CD4-positive, alpha-beta T cell (primary cell): ENCODE results near the gene PLEK. TPM values are rescaled to one million over a fixed set of nuclear protein-coding genes. Genes with fewer than 3 reads are reported as not detected.

ENCODE experiments used
- ATAC-seq: fragments of 200-7000 bp; cut with Tn5 transposase; one replicate; pipeline ENCODE4 v1.10.0; 2022; ENCODE audit warnings: mild to moderate bottlenecking; ENCODE audit not compliant: poor library complexity
- CTCF ChIA-PET: fragments of 350-600 bp; sonication (Branson Sonifier 250); formaldehyde crosslinking; loops from one replicate; lab custom pipeline; 2021; ENCODE audit warnings: antibody characterized with exemption, inconsistent platforms; lab: Charles Lee
- POLR2A ChIA-PET: fragments of 350-600 bp; sonication (Branson Sonifier 250); formaldehyde crosslinking; loops from one replicate; lab custom pipeline; 2021; ENCODE audit warnings: antibody characterized with exemption, inconsistent platforms; lab: Charles Lee
- DNase-seq, 14 experiments: peaks; one replicate each; pipeline ENCODE4 v3.0.0-alpha.2; 2013 to 2020; ENCODE audit warnings: mixed read lengths in 2 of 14
- H3K27ac ChIP-seq, 2 donors: one replicate each; pipeline versions ENCODE4 v1.5.1 to v1.7.0; 2013; ENCODE audit warnings: low read length in 2 of 2, low read depth in 1 of 2, mild to moderate bottlenecking in 1 of 2
- H3K27me3 ChIP-seq, 2 experiments: 1 replicate in 1 of 2; 2 replicates in 1 of 2; pipeline versions ENCODE4 v1.6.1 to v1.7.0; 2013; ENCODE audit warnings: low read length in 2 of 2, control low read depth in 1 of 2, mild to moderate bottlenecking in 1 of 2, moderate library complexity in 1 of 2; ENCODE audit not compliant: insufficient read depth in 2 of 2, control insufficient read depth in 1 of 2
- H3K36me3 ChIP-seq: one replicate; pipeline ENCODE4 v1.6.1; 2013; ENCODE audit warnings: low read length, control low read depth; ENCODE audit not compliant: insufficient read depth
- H3K4me1 ChIP-seq: one replicate; pipeline ENCODE4 v1.6.1; 2013; ENCODE audit warnings: low read length, control low read depth; ENCODE audit not compliant: insufficient read depth
- H3K4me3 ChIP-seq: one replicate; pipeline ENCODE4 v1.5.1; 2013; ENCODE audit warnings: mild to moderate bottlenecking, low read length, moderate library complexity
- H3K9me3 ChIP-seq, 2 experiments: 1 replicate in 1 of 2; 2 replicates in 1 of 2; pipeline versions ENCODE4 v1.6.1 to v1.7.0; 2013; ENCODE audit warnings: low read length in 2 of 2, mild to moderate bottlenecking in 2 of 2, control low read depth in 1 of 2, moderate library complexity in 1 of 2; ENCODE audit not compliant: control insufficient read depth in 1 of 2, insufficient read depth in 1 of 2
- H3K27ac Mint-ChIP-seq: one replicate; pipeline ENCODE4 v1.8.0; 2020; ENCODE audit warnings: mixed read lengths
- H3K27me3 Mint-ChIP-seq: one replicate; pipeline ENCODE4 v1.8.0; 2021; ENCODE audit warnings: mixed read lengths
- H3K36me3 Mint-ChIP-seq: one replicate; pipeline ENCODE4 v1.8.0; 2021; ENCODE audit warnings: low read depth, mixed read lengths
- H3K4me1 Mint-ChIP-seq: one replicate; pipeline ENCODE4 v1.8.0; 2021; ENCODE audit warnings: low read depth, mixed read lengths
- H3K4me3 Mint-ChIP-seq: one replicate; pipeline ENCODE4 v1.8.0; 2020; ENCODE audit warnings: mild to moderate bottlenecking, mixed read lengths
- H3K9me3 Mint-ChIP-seq: one replicate; pipeline ENCODE4 v1.8.0; 2020; ENCODE audit warnings: mixed read lengths
- intact Hi-C, 2 experiments: fragments of 100-400 bp; cut with DNase I in 1 of 2; cut with micrococcal nuclease in 1 of 2; formaldehyde crosslinking; loops; one replicate each; pipeline versions ENCODE4 v1.15.1 to v1.9.0; 2023 to 2025; cut with DNase I, micrococcal nuclease
- total RNA-seq, 174 experiments: library from RNA in 2 of 174; stranded (reverse) in 2 of 174; gene quantifications; one replicate each; pipeline ENCODE4 v1.2.3 and lab custom pipeline; 2021 to 2026
- TF ChIP-seq, protein P1 (sequence below): fragments of 200-600 bp; IDR thresholded peaks from one replicate; pipeline ENCODE4 v1.8.0; 2022; ENCODE audit warnings: antibody characterized with exemption, mild to moderate bottlenecking

Gene PLEK
- total RNA-seq, 2 experiments from 2014 or later = 5.3 to 6.3 TPM

DNA sequence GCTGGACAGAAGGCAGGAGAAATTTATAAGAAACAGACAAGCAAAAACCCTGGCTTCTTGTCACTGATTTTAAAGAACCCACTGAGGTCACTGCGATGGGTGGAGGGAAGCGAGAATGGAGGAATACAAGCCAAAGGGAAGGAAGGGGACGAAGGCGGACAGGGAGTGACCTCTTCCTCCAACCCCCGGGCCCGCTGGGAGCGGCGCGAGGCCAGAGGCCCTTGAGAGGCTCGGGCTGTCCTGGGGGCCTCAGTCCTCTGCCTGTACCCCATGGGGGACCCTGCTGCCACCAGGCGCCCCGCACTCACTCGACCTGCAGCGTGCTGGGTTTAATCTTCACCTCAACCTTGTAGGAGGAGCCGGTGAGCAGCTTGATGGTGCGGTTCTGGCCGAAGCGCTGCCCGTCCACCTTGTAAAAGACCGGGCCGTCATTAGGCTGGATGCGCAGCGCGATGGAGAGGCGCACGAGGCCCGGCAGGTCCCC is 46.1 kb upstream of the PLEK start:
- intact Hi-C loops = no loop called here
- CTCF ChIA-PET = no interaction called here
- ATAC-seq (no peak), DNase-seq (peak in 1 of 14 experiments; percentile 6)
- H3K27me3 Mint-ChIP-seq = peaks cover 81% of the 10 kb centered on the region
- H3K36me3 ChIP-seq = no peaks in the 10 kb centered on the region
- POLR2A ChIA-PET = no interaction called here
- peak overlapping the region; percentile 43 for H3K4me3 ChIP-seq
- H3K4me3 Mint-ChIP-seq = peak overlapping the region; percentile 66
- peaks cover 3% of the 10 kb centered on the region for H3K9me3 Mint-ChIP-seq
- peaks cover 16% of the 10 kb centered on the region for H3K4me1 ChIP-seq
- H3K27ac Mint-ChIP-seq = no peak overlapping the region
- H3K27ac ChIP-seq = no peak overlapping the region
- peaks cover 7 to 13% of the 10 kb centered on the region in 2 experiments for H3K9me3 ChIP-seq
- TF ChIP-seq, protein P1, sequence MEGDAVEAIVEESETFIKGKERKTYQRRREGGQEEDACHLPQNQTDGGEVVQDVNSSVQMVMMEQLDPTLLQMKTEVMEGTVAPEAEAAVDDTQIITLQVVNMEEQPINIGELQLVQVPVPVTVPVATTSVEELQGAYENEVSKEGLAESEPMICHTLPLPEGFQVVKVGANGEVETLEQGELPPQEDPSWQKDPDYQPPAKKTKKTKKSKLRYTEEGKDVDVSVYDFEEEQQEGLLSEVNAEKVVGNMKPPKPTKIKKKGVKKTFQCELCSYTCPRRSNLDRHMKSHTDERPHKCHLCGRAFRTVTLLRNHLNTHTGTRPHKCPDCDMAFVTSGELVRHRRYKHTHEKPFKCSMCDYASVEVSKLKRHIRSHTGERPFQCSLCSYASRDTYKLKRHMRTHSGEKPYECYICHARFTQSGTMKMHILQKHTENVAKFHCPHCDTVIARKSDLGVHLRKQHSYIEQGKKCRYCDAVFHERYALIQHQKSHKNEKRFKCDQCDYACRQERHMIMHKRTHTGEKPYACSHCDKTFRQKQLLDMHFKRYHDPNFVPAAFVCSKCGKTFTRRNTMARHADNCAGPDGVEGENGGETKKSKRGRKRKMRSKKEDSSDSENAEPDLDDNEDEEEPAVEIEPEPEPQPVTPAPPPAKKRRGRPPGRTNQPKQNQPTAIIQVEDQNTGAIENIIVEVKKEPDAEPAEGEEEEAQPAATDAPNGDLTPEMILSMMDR = no peak
- H3K4me1 Mint-ChIP-seq = peaks cover 13% of the 10 kb centered on the region
- peaks cover 28 to 76% of the 10 kb centered on the region in 2 experiments for H3K27me3 ChIP-seq
- H3K36me3 Mint-ChIP-seq = no peaks in the 10 kb centered on the region

DNA sequence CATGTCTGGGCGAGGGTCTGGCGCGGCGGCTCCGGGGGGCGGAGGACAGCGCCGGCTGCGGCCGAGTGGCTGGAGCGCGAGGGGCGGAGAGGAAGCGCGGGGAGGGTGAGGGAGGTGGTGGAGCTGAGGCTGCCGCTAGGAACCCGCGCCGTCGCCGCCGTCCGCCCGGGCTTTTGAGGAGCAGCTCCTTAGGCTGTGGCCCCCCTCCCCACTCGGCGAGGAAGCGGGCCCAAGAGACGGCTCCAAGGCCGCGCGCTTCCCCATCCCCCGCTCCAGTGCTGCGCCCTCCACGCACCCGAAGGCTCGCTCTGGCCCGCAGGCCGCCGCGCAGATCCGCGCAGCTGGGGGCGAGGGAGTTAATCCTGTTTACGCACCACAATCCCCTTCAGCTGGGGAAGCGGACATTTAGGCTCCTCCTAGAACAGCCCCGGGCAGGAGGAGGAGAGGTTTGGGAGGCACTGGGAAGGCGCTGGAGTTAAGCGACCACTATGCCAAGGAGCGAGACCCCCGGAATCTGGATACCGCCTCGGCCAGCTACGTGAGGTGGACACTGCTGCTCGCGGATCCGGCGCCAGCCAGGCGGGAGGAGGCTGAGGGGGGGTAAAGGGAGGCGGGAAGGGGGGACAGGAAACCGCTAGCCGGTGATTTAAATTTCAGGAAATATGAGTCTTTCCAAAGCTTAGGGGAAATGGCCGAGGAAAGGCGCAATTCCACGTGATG is 45.5 kb upstream of the PLEK start, which contains the start of gene CNRIP1:
Gene CNRIP1, minus strand, starts transcription at position 552 of the 720 bp plus-strand sequence. Its CDS starts 549 bp downstream, at position 3.
- intact Hi-C loops = no loop called here
- peak in 3 of 14 experiments; percentile 6 to 19 (median 10) for DNase-seq
- H3K9me3 Mint-ChIP-seq = no peaks in the 10 kb centered on the region
- H3K36me3 ChIP-seq = no peaks in the 10 kb centered on the region
- H3K4me3 Mint-ChIP-seq = peak within 1 kb of the TSS; percentile 79
- peaks cover 1 to 13% of the 10 kb centered on the region in 2 experiments for H3K9me3 ChIP-seq
- no peaks in the 10 kb centered on the region for H3K36me3 Mint-ChIP-seq
- H3K27me3 ChIP-seq = peaks cover 28 to 78% of the 10 kb centered on the region in 2 experiments
- ChIA-PET POLR2A (no interaction called here), CTCF (interaction anchor here (1.0 kb wide), 1 partner anchor 25 kb away, joined by 3 read pairs; no protein-coding TSS in a partner anchor)
- TF ChIP-seq, protein P1 = no peak
- peaks cover 86% of the 10 kb centered on the region for H3K27me3 Mint-ChIP-seq
- peak within 1 kb of the TSS; percentile 43 for H3K4me3 ChIP-seq
- H3K4me1 ChIP-seq = peaks cover 16% of the 10 kb centered on the region
- no peak for ATAC-seq
- no peak within 1 kb of the TSS for H3K27ac Mint-ChIP-seq
- no peak within 1 kb of the TSS for H3K27ac ChIP-seq
- peaks cover 13% of the 10 kb centered on the region for H3K4me1 Mint-ChIP-seq

DNA sequence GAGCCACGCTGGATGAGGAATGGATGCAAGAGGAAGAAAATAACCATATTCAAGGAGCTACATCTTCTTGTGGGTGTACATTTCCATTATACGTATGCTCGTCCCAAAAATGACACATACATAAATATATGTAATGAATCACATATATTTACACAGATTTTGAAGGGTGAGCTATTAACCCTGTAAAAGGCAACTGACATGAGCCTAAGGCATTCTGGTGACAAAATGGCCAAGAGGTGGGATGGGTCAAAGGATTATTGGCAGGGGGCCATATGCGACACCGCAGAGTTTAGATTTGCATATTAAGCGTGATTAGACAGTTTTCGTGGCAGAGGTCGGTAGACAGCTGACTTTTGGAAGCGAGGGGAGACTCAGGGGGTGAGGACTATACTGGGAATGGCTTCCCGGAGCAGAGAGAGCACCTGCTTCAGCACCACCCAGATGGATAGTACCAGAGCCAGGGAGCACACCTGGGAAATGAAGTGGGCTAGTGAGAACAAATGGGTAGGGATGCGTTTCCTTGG is 44.9 kb upstream of the PLEK start:
- DNase-seq = peak in 1 of 14 experiments; percentile 5
- Histone ChIP-seq H3K27ac (no peak overlapping the region), H3K27me3 (peaks cover 28 to 79% of the 10 kb centered on the region in 2 experiments), H3K36me3 (no peaks in the 10 kb centered on the region), H3K9me3 (peaks cover 0 to 13% of the 10 kb centered on the region in 2 experiments), H3K4me3 (peak overlapping the region; percentile 43), H3K4me1 (peaks cover 16% of the 10 kb centered on the region)
- ChIA-PET POLR2A (no interaction called here), CTCF (interaction anchor here (1.0 kb wide), 1 partner anchor 24 kb away, joined by 3 read pairs; no protein-coding TSS in a partner anchor)
- no peak for ATAC-seq
- Mint-ChIP-seq H3K36me3 (no peaks in the 10 kb centered on the region), H3K27me3 (peaks cover 86% of the 10 kb centered on the region), H3K4me3 (peak overlapping the region; percentile 79), H3K27ac (no peak overlapping the region), H3K4me1 (peaks cover 13% of the 10 kb centered on the region), H3K9me3 (no peaks in the 10 kb centered on the region)
- TF ChIP-seq, protein P1 = no peak
- intact Hi-C loops = no loop called here
